GM21360 (cell line): ENCODE data around the gene ANKRD49.

Source experiments
- ATAC-seq: cut with Tn5 transposase; IDR thresholded peaks from one replicate; pipeline ENCODE4 v1.9.1; 2021; ENCODE audit warnings: mild to moderate bottlenecking, moderate library complexity; ENCODE audit not compliant: unreplicated experiment

ANKRD49 gene

GRCh38 chr11:94543695-94544645, 50.2 kb downstream of the ANKRD49 start, which contains the start of gene FUT4:
Gene FUT4 (plus strand): TSS chr11:94543921. CDS start chr11:94544134, 213 bp downstream.
- ATAC-seq, result peak; percentile 74

- peak; percentile 1 for ATAC-seq
Measured at GRCh38 chr11:94544646-94545263, 51.0 kb downstream of the ANKRD49 start.

GRCh38 chr11:94545264-94546161, 51.7 kb downstream of the ANKRD49 start:
- no peak for ATAC-seq

GRCh38 chr11:94546162-94546470, 52.3 kb downstream of the ANKRD49 start:
- ATAC-seq, result no peak

GRCh38 chr11:94546886-94547285, 53.1 kb downstream of the ANKRD49 start:
- ATAC-seq, result no peak

- no peak for ATAC-seq
Measured at GRCh38 chr11:94549146-94549545, 55.4 kb downstream of the ANKRD49 start.
